SK-N-SH (cell line): ENCODE measurements around the gene PAN2. TPM values are rescaled to one million over a fixed set of nuclear protein-coding genes. Genes with fewer than 3 reads are reported as not detected.

Source experiments
- CTCF ChIA-PET: fragments of 300-600, 350-600 bp; formaldehyde crosslinking; extraction: SDS; loops from one replicate; lab custom pipeline; 2021; lab: Yijun Ruan, JAX
- POLR2A ChIA-PET: fragments of 350-600 bp; sonication (Branson Sonifier 250); formaldehyde crosslinking; extraction: SDS; loops from one replicate; lab custom pipeline; 2020; ENCODE audit warnings: antibody characterized with exemption, inconsistent platforms; lab: Yijun Ruan, JAX
- DNase-seq: peaks from one replicate; pipeline ENCODE4 v3.0.0; 2012
- H2AFZ ChIP-seq: fragments of 200-600 bp; sonication (generic); 2 replicates; pipeline ENCODE4 v1.8.1; 2016; ENCODE audit warnings: antibody characterized with exemption, mild to moderate bottlenecking, low read depth
- H3F3A ChIP-seq: fragments of 200-600 bp; sonication (generic); replicated peaks from 2 replicates; pipeline ENCODE3; 2016; ENCODE audit warnings: antibody characterized with exemption, mild to moderate bottlenecking; ENCODE audit not compliant: insufficient read depth
- H3K27ac ChIP-seq, 2 experiments: fragments of 200-500 bp in 1 of 2; fragments of 200-600 bp in 1 of 2; sonication (Bioruptor generic) in 1 of 2; sonication (generic), shearing (Covaris generic) in 1 of 2; 2 replicates each; pipeline versions ENCODE4 v1.5.1 to v1.6.1; 2014 to 2016; ENCODE audit warnings: low read depth in 2 of 2, inconsistent platforms in 1 of 2, low read length in 1 of 2, mild to moderate bottlenecking in 1 of 2, mixed read lengths in 1 of 2
- H3K27me3 ChIP-seq: fragments of 200-600 bp; sonication (generic), shearing (Covaris generic); 2 replicates; pipeline ENCODE4 v1.6.1; 2016; ENCODE audit warnings: mixed run types; ENCODE audit not compliant: insufficient read depth
- H3K36me3 ChIP-seq, 2 experiments: fragments of 200-500 bp in 1 of 2; fragments of 200-600 bp in 1 of 2; sonication (Bioruptor generic) in 1 of 2; sonication (generic) in 1 of 2; replicated peaks in 1 of 2; 2 replicates each; pipeline versions ENCODE3 to v1.5.1; 2014 to 2016; ENCODE audit warnings: low read length in 1 of 2, mild to moderate bottlenecking in 1 of 2; ENCODE audit not compliant: insufficient read depth in 2 of 2, control insufficient read depth in 1 of 2
- H3K4me1 ChIP-seq, 2 experiments: fragments of 200-500 bp in 1 of 2; fragments of 200-600 bp in 1 of 2; sonication (Bioruptor generic) in 1 of 2; sonication (generic), shearing (Covaris generic) in 1 of 2; 2 replicates each; pipeline versions ENCODE4 v1.5.1 to v1.6.1; 2014 to 2016; ENCODE audit warnings: low read depth in 1 of 2, low read length in 1 of 2, mixed run types in 1 of 2; ENCODE audit not compliant: insufficient read depth in 2 of 2, control insufficient read depth in 1 of 2
- H3K4me2 ChIP-seq: fragments of 200-600 bp; sonication (generic), shearing (Covaris generic); 2 replicates; pipeline ENCODE4 v1.6.1; 2017; ENCODE audit warnings: mixed run types
- H3K4me3 ChIP-seq, 2 experiments: fragments of 200-500 bp in 1 of 2; fragments of 200-600 bp in 1 of 2; sonication (Bioruptor generic) in 1 of 2; sonication (generic), shearing (Covaris generic) in 1 of 2; 2 replicates each; pipeline versions ENCODE4 v1.5.1 to v1.8.1; 2014 to 2016; ENCODE audit warnings: low read depth in 2 of 2, inconsistent platforms in 1 of 2, low read length in 1 of 2, mild to moderate bottlenecking in 1 of 2, mixed read lengths in 1 of 2, moderate library complexity in 1 of 2
- H3K79me2 ChIP-seq: fragments of 200-600 bp; sonication (generic); 2 replicates; pipeline ENCODE4 v1.8.1; 2017; ENCODE audit warnings: mild to moderate bottlenecking; ENCODE audit not compliant: insufficient read depth
- H3K9ac ChIP-seq: fragments of 200-600 bp; sonication (generic); 2 replicates; pipeline ENCODE4 v1.6.1; 2017; ENCODE audit warnings: mixed run types
- H3K9me2 ChIP-seq: fragments of 200-600 bp; sonication (generic); 2 replicates; pipeline ENCODE4 v1.6.1; 2017; ENCODE audit warnings: mixed run types
- H3K9me3 ChIP-seq: fragments of 200-600 bp; sonication (generic); 2 replicates; pipeline ENCODE4 v1.6.1; 2017; ENCODE audit warnings: mixed run types, mild to moderate bottlenecking, moderate library complexity
- H4K20me1 ChIP-seq: fragments of 200-600 bp; sonication (generic); 2 replicates; pipeline ENCODE4 v1.6.1; 2017; ENCODE audit warnings: mild to moderate bottlenecking, mixed run types; ENCODE audit not compliant: insufficient read depth
- CHD2 ChIP-seq: fragments of 150-350 bp; IDR thresholded peaks from 2 replicates; pipeline ENCODE4 v1.6.1; 2018; ENCODE audit warnings: low read length; ENCODE audit not compliant: partially characterized antibody
- GABPA ChIP-seq: IDR thresholded peaks from 2 replicates; pipeline ENCODE4 v1.4.0; 2012; ENCODE audit warnings: low read depth, mild to moderate bottlenecking
- IRF3 ChIP-seq: fragments of 150-350 bp; IDR thresholded peaks from 2 replicates; pipeline ENCODE4 v1.6.1; 2016; ENCODE audit warnings: mild to moderate bottlenecking, low read depth, low read length
- JUND ChIP-seq: IDR thresholded peaks from 2 replicates; pipeline ENCODE4 v1.4.0; 2012
- MAX ChIP-seq: IDR thresholded peaks from 2 replicates; pipeline ENCODE4 v1.4.0; 2012; ENCODE audit warnings: low read depth
- MEF2A ChIP-seq: IDR thresholded peaks from 2 replicates; pipeline ENCODE4 v1.4.0; 2012; ENCODE audit warnings: low read depth, borderline replicate concordance
- MXI1 ChIP-seq: IDR thresholded peaks from 2 replicates; pipeline ENCODE4 v1.6.1; 2012; ENCODE audit warnings: mild to moderate bottlenecking, low read depth, low read length, improper control_type of control experiment
- NFIC ChIP-seq: IDR thresholded peaks from 2 replicates; pipeline ENCODE4 v1.4.0; 2012; ENCODE audit warnings: borderline replicate concordance
- PBX3 ChIP-seq: IDR thresholded peaks from 2 replicates; pipeline ENCODE4; 2012
- POLR2AphosphoS5 ChIP-seq: IDR thresholded peaks from 2 replicates; pipeline ENCODE4 v1.6.1; 2012; ENCODE audit warnings: low read depth, low read length
- REST ChIP-seq: IDR thresholded peaks from 2 replicates; pipeline ENCODE4 v1.6.1; 2012; ENCODE audit warnings: mild to moderate bottlenecking, low read depth, low read length, moderate library complexity
- SIN3A ChIP-seq: IDR thresholded peaks from 2 replicates; pipeline ENCODE4 v1.6.1; 2012; ENCODE audit warnings: low read depth, mild to moderate bottlenecking, low read length, moderate library complexity, borderline replicate concordance
- TAF1 ChIP-seq: IDR thresholded peaks from 2 replicates; pipeline ENCODE4 v1.6.1; 2012; ENCODE audit warnings: low read depth, mild to moderate bottlenecking, low read length, moderate library complexity, borderline replicate concordance
- TCF12 ChIP-seq: IDR thresholded peaks from 2 replicates; pipeline ENCODE4 v1.4.0; 2012
- YY1 ChIP-seq: IDR thresholded peaks from 2 replicates; pipeline ENCODE4 v1.4.0; 2012; ENCODE audit warnings: low read depth, mild to moderate bottlenecking
- ZBTB33 ChIP-seq: IDR thresholded peaks from 2 replicates; pipeline ENCODE4 v1.4.0; 2012; ENCODE audit warnings: low read depth, borderline replicate concordance
- WGBS: methylation state at CpG from one replicate; pipeline ENCODE4 v1.1.6; 2017; ENCODE audit warnings: low lambda C conversion rate; 5-methylcytosine and 5-hydroxymethylcytosine counted together
- polyA plus RNA-seq, 3 experiments: library from polyadenylated mRNA; depleted of rRNA; stranded (reverse); fragments of >200 nt; gene quantifications; 2 replicates each; pipeline ENCODE4 v1.2.3, GENCODE V29; 2012

The PAN2 gene
- polyA plus RNA-seq, 1 of the 3 experiments (the other 2 are of a cell fraction), result 37.1 TPM

GRCh38 chr12:56299853-56300643, 33.8 kb downstream of the PAN2 start, which contains the start of gene CS:
Gene CS, minus strand, starts transcription at chr12:56300330. Its CDS starts 129 bp downstream, at chr12:56300201.
- POLR2A ChIA-PET, result interaction anchor here (1.0 to 2.2 kb wide), 4 partner anchors 16 to 326 kb away, joined by 3 to 12 read pairs (median 4); partner anchors contain the start of genes CNPY2, COQ10A, RAB5B and STAT2
- H3K4me2 ChIP-seq, result peak within 1 kb of the TSS; percentile 96
- H4K20me1 ChIP-seq, result peaks cover 35% of the 10 kb centered on the region
- peak within 1 kb of the TSS; percentile 78 to 92 for H3K4me3 ChIP-seq
- peaks cover 4 to 28% of the 10 kb centered on the region in 2 experiments for H3K36me3 ChIP-seq
- H3K9ac ChIP-seq, result peak within 1 kb of the TSS; percentile 92
- H3K27me3 ChIP-seq, result no peaks in the 10 kb centered on the region
- H3K79me2 ChIP-seq, result peaks cover 64% of the 10 kb centered on the region
- no peak for TF ChIP-seq REST
- peak; percentile 3; the same call in 1 of the 2 replicates for TF ChIP-seq TCF12
- peak; percentile 90 for TF ChIP-seq PBX3
- TF ChIP-seq YY1, result peak; percentile 41; the same call in 1 of the 2 replicates
- TF ChIP-seq MEF2A, result no peak
- peak; percentile 95 for TF ChIP-seq MXI1
- TF ChIP-seq ZBTB33, result no peak
- peak; percentile 96 for TF ChIP-seq NFIC
- TF ChIP-seq CHD2, result peak; percentile 56
- peak; percentile 69 for TF ChIP-seq GABPA
- TF ChIP-seq SIN3A, result peak; percentile 36
- TF ChIP-seq MAX, result peak; percentile 89
- 0 out of 2 replicates have a peak, but pooled peaks have one; percentile 23 for TF ChIP-seq IRF3
- peak; percentile 77; the same call in 1 of the 2 replicates for TF ChIP-seq TAF1
- no peak for TF ChIP-seq JUND
- peak; percentile 70; the same call in 1 of the 2 replicates for TF ChIP-seq POLR2AphosphoS5
- TF ChIP-seq, all 33 proteins: peak for 12
- 2% methylated on average over 22 of the region's 63 CpGs for WGBS
- Histone ChIP-seq H3K9me3 (no peaks in the 10 kb centered on the region), H2AFZ (peak within 1 kb of the TSS; percentile 83), H3F3A (peaks cover 34% of the 10 kb centered on the region), H3K27ac (peak within 1 kb of the TSS; percentile 83 to 85), H3K4me1 (peaks cover 14 to 27% of the 10 kb centered on the region in 2 experiments; a peak in 2 of 4 replicates), H3K9me2 (no peaks in the 10 kb centered on the region)
- CTCF ChIA-PET, result interaction anchor here (0.6 to 1.6 kb wide), 4 partner anchors 13 to 277 kb away, joined by 3 to 5 read pairs (median 4); partner anchors contain the start of genes ANKRD52 and SMARCC2
- DNase-seq, result peak; percentile 97
